Transverse colon (tissue), 4 donors: ENCODE measurements around the gene OBSCN.

ENCODE experiments used
- EP300 ChIP-seq: sonication (generic); formaldehyde crosslinking; IDR thresholded peaks from one replicate; pipeline ENCODE4 v1.6.1; 2017; ENCODE audit warnings: antibody characterized with exemption, low read depth
- POLR2A ChIP-seq: fragments of 450-650 bp; IDR thresholded peaks from one replicate; pipeline ENCODE4 v1.6.1; 2016; ENCODE audit warnings: antibody characterized with exemption, mild to moderate bottlenecking, moderate library complexity
- POLR2AphosphoS5 ChIP-seq, 3 donors: sonication (generic); formaldehyde crosslinking; IDR thresholded peaks; one replicate each; pipeline ENCODE4 v1.6.1; 2016; ENCODE audit warnings: antibody characterized with exemption in 3 of 3
- TF ChIP-seq, protein P1 (sequence below), 5 experiments: fragments of 200-600 bp in 3 of 5; fragments of 450-650 bp in 2 of 5; sonication (generic) in 3 of 5; IDR thresholded peaks; 1 replicate in 2 of 5; 2 replicates in 3 of 5; pipeline ENCODE4 v1.5.1; 2016 to 2017; ENCODE audit warnings: antibody characterized with exemption in 5 of 5, inconsistent platforms in 3 of 5, mild to moderate bottlenecking in 2 of 5, moderate library complexity in 1 of 5

DNA sequence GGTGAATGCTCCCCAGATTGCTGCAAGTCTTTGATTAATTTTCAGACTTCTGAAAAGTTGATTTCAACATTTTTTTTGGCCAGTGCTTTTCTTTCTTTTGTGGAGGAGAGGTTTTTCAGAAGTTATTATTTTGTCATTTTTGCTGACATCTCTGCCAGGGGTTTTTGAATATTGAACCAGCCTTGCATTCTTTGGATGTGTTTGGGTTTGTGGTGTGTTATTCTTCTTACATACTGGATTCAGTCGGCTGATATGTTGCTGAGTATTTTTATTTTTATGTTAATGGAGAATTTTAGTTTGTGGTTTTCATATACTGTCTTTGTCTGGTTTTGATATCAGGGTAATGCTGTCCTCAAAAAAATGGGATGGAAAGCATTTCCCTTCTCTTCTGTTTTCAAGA lies 25.3 kb downstream of the OBSCN start:
- TF ChIP-seq, protein P1, sequence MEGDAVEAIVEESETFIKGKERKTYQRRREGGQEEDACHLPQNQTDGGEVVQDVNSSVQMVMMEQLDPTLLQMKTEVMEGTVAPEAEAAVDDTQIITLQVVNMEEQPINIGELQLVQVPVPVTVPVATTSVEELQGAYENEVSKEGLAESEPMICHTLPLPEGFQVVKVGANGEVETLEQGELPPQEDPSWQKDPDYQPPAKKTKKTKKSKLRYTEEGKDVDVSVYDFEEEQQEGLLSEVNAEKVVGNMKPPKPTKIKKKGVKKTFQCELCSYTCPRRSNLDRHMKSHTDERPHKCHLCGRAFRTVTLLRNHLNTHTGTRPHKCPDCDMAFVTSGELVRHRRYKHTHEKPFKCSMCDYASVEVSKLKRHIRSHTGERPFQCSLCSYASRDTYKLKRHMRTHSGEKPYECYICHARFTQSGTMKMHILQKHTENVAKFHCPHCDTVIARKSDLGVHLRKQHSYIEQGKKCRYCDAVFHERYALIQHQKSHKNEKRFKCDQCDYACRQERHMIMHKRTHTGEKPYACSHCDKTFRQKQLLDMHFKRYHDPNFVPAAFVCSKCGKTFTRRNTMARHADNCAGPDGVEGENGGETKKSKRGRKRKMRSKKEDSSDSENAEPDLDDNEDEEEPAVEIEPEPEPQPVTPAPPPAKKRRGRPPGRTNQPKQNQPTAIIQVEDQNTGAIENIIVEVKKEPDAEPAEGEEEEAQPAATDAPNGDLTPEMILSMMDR (IDR thresholded peaks at IDR 0.05) = no peak
- TF ChIP-seq POLR2A (no peak), EP300 (no peak), POLR2AphosphoS5 (IDR thresholded peaks at IDR 0.05) (no peak)
